Stimulated activated naive CD4-positive, alpha-beta T cell (primary cell): ENCODE results near the gene IFT88.
"Not testable (repeated sequence)": the region's sequence is repeated elsewhere in the genome, so short reads cannot be mapped to it uniquely, and the experiment has no call there.

Experiments
- DNase-seq, 6 experiments: peaks; one replicate each; lab custom pipeline; 2025; lab: John Stamatoyannopoulos, UW

Gene IFT88

DNA sequence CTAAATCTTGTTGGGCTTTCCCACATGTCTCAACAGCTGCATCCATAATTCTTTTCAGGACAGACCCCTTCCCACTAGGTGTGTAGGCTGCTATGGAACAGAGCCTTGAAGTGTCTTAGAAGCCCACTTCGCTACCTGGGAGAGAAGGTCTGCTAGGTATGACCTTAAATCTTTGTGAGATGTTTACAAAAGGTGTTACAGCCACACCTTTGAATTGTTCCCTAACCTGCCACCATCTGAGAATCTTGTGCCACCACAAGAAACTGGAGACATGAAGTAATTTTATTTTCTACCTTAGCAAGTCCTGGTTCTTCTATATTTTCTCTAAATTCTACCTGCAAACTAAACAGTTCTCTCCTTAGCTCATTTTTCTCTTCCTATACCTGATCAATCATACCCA lies 69.1 kb downstream of the IFT88 start:
- no peak for DNase-seq

DNA sequence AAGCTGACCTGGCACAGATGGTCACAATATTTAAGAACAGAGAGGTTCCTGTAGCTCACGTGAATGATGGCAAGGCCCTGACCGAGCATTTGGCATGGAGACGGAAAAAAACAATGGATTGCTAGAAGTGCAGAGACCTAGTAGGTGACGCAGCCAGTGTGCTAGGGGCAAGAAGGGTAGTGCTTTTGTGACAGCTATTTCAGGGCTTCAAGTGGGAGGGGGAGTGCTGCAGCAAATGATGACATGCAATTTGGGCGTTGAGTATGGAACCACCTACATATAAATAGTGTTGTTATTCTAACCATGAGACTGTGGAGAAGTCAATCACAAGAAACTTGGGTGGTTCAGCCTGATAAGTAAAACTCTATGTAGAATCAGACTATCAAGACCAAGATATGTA lies 70.9 kb downstream of the IFT88 start:
- DNase-seq = no peak

DNA sequence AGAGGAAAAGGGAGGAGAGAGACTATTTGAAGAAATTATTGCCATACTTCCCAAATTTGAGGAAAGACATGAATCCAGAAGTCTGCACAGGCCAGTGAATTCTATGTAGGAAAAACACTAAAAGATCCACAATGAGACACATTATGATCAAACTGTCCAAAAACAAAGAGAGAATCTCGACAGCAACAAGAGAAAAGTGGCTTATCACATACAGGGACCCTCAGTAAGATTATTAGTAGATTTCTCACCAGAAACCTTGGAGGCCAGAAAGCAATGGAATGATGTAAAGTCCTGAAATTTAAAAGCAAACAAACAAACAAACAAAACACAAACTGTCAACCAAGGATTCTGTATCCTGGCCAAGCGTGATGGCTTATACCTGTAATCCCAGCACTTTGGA lies 80.8 kb downstream of the IFT88 start:
- DNase-seq = no peak

DNA sequence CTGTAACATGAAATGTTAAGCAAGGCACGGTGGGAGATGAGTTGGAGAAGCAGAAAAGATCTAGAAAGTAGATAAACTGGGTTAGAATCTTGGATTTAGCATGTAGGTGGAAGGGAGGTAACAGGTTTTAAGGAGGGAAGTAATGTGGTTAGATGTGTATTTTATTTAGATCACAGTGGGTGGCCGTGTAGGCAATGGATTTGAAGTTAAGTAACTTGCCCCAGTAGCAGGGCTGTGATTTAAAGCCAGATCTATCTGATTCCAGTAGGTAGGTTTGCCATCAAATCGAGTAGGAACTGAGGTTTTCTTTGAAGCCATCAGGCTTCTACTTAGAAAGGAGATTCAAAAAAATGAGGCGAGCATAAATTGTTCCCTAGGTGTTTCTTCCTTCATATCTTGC lies 86.0 kb downstream of the IFT88 start:
- no peak for DNase-seq

DNA sequence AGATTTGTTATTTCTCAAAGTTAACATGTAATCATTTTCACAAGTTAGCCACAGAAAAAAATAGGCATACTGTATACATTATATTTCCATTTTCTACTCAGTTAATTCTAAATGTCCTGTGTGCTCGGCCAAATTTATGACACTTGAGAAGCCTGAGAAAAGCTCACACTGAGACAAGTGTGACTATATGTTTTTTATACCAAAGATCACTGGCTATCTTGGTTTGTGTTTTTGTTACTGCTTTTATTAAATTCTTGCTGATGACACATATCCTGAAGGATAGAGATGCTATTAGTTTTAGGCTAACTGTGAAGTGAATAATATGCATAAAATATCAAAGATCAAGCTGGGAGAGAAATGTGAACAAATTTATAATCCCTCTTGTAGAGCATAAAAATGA lies 87.2 kb downstream of the IFT88 start:
- DNase-seq = no peak

DNA sequence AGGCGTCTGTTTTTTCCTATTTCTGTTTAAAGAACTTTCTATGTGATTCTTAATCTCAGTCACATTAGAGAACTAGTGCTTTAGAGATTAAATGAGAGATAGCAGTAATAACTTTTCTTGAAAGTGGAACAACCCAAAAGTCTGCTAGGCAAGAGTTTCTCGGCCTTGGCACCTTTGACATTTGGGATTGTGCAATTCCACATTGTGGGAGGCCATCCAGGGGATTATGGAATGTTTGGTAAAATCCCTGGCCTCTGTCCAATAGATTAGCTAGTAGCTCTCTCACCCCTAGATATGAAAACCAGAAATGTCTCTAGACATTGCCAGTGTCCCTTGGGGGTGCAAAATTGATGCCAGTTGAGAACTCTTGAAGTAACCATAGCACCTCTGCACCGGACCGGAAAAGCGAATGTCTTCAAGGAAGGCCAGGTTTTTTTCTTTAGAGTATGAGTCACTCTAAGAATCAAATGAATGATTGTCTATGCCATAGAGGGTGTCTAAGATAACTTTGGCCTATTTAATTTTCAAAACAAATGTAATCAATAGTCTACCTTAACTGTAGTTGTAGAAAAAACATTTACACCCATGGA lies 91.6 kb downstream of the IFT88 start:
- no peak for DNase-seq

DNA sequence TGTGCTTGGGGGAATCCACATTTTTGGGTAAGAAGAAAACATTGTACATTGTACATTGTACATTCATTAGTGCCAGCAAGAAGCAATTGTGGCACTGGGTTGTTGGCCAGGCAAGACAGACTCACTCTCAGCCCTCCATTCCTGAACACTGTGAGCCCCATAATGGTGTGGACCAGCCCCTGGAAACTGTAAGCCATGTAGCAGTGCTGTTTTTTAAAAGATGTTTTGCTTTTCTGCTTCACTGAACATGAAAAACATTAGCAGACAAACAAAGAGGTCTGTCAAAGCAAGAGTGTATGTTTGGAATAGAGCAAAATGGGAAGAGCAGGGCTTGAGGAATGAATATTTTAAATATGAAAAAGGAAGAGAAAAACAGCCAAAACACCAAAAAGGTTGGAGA lies 97.4 kb downstream of the IFT88 start:
- DNase-seq = no peak

DNA sequence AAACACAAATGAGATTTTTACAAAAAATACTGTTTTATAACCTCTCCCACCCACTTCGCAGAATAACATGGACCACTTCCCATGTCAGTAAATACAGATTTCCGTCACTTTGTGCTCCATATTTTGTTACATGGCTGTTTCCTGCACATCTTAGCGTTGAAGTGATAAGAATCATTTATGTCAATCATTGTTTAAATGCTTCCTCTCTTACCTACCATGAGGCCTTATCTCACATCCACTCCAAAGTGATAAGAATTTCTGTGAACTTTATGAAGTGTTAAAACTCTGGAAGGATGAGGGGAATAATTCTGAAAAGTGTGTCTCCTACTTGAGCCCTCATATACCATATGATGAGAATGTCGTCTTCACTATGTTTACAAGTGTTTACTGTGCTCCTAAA lies 100.0 kb downstream of the IFT88 start:
- no peak for DNase-seq

DNA sequence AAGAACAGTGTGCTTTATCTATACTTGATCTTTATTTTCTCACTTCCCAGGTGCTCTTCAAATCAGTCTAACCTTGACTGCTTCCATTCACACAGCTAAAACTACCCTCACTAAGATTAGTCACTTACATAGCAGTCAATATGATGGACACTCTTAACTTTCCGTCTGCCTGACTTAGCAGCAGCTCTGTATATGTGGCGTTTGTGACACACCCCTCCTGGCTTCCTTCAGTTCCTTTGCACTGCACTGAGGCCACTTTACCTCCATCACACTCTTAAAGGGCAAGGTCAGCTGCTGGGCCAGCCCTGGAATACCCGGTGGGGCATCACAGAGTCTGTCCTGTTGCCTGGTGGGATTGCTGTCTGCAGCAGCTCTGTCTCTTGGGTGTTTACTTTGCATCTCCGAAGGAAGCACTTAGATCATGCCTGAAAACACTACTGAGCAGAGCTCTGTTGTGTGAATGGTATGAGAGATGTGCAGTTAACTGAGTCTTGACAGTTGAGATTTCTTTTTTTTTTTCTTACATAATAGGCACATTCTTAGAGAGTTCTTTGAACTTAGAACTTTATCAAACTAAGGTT lies 101.0 kb downstream of the IFT88 start:
- no peak for DNase-seq

DNA sequence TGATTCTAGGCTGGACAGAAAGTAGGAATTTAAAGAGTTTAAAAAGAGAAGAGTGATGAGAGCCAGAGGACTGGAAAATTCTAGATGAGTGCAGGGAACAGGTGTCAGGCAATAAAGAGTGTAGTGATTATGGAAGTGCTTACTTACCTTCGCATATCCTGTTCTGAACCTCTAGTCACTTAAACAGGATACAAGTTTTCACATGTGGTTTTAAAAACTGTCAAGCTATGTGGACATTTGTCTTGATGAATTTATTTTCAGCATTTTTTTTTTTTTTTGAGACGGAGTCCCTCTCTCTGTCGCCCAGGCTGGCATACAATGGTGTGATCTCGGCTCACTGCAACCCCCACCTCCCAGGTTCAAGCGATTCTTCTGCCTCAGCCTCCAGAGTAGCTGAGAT lies 102.2 kb downstream of the IFT88 start:
- DNase-seq = peak in 1 of 6 experiments; percentile 1

DNA sequence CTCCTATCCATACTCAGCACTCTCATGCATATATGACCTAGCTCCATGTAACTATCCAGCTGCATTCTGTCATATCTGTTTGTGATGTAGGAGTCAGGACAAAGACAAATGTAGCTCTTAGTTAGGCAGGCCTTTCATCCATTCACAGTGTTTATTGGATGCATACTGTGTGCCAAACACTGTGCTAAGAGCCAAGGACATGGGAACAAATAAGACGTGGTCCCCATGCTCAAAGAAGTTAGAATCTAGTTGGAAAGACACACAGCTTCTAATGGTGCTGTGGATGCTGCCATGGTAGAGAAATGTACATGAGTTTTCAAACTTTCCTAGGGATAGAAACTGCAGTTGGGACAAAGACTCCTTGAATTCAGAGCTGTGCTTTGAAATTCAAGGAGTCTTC lies 104.8 kb downstream of the IFT88 start:
- no peak for DNase-seq

DNA sequence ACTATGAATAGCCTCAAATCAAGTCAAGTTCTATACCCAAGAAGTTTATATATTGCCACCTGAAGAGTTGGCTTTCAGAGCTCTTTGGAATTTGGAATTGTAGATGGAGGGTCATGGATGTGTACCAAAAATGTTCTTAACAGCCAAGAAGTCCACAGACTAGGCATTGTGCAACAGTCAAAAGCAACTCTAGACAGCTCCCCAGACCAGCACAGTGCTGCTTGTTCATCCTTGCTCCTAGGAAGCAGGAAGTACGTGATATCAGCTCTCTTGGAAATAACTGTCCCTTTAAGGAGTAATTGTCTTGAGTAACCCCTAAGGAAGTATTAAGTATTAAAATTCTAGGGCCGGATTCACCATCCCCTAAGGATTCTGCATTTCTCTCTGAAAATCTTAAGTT lies 105.8 kb downstream of the IFT88 start:
- no peak for DNase-seq

DNA sequence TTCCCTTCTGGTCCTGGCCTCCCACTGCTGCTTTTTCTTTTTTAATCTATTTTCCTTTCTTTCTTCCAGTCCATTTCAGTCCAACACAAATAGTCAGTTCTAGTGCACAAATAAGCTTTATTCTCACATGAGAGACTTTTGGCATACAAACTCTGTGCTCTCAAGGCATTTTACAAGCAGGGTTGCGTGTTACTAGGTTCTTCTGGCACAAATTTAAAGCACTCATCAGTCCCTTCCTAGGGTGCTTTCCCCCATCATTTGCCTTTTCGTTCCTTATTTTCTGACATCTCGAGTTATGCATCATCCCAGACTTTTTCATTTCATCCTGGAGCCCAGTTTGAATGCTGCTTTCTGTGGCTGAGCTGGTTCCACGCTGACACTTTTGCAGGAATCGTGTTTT lies 106.8 kb downstream of the IFT88 start:
- DNase-seq = no peak

DNA sequence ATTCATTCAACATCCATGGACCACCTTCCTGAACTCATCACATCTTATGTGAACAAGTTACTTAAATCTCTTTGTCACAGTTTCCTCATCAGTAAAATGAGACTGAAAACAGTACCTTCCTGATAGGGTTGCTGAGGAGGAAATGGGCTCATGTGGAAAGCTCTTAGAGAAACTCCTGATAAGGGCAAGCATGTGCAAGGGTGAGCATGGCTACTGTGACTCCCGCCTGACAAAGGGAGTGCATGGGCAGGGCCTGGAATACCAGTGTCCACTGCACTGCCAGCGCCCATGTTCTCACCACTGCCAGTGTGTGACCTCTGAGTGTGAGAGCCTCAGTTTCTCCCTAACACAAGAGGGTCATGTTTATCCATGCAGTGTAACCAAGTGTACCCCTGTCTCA lies 109.3 kb downstream of the IFT88 start:
- no peak for DNase-seq

DNA sequence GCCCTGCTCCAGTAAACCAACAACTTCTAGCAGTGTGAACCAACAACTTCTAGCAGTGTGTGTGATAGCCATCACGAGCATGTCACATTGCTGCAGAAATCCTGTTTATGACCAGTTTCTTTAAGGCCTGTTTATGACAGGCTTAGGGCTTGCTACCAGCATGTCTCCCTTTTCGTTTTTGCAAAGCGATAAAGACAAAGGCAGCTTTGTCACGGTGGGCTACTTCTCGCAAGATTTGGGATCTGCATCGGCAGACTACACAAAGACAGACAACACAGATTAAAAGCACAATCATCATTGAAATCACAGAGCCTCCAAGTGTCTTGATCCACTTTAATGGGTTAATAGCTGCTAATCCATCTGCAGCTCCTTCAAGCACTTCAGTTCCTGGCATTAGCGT lies 111.6 kb downstream of the IFT88 start:
- not testable (repeated sequence) for DNase-seq

DNA sequence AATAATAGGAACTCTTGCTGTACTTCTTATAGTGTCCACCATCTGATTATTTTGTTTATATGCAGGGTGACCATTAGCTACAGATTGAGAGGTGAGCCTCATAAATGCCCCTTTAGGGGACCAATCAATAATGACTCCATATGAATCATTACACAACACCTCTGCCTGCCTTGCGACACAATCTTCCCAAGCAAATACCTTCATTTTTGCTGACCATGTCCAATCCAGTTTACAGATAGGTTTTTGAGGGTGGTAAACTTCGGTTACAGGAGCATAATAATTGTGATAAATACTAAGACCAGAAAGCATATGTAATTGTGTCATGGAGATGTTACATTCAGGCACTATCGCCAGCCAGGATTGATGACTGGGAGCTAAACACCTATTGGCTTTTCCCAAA lies 112.9 kb downstream of the IFT88 start:
- DNase-seq = no peak

DNA sequence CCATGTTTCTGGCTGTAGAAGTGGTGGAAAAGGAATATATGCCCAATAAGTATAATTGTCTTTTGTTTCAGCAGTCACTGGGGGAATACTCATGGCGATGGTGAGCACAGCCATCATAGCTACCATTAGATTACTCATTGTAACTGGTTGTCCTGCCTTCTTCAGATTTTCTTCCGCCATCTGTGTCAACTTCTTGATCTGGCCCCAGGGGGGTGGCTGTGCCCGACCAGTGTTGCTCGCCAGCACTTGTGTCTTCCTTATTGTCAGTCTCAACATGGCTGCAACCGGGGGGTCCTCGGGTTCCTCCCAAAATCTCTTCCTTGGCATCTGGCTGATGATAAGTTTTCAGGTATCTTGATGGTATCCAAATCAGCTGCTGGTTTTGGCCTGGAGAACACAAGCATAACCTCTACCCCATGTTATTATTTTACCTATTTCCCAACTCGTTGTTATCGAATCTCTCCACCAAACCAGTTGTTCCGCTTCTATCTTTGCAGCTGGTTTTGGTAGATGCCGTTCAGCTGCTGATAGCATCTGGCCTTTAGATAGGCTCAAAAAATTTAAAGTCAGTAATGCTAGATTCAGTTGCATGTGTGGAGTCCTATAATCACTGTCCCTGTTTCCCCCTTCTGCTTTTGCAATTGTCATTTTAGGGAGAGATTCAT lies 113.6 kb downstream of the IFT88 start:
- no peak for DNase-seq

DNA sequence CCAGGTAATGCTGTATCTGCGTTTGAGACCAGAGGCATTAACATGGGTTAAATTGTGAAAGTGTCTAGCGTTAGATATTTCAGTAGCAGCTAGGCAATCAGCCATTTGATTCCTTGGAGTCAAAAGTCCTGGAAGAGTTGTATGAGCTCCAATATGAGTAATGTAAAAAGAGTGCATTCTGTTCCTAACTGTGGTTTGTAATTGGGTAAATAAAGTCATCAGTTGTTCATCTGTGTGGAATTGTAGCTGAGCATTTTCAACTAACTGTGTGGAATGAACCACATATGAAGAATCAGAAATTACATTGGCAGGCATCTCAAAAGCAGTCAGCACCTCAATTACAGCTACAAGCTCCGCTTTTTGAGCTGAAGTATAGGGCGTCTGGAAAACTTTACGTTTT lies 114.5 kb downstream of the IFT88 start:
- not testable (repeated sequence) for DNase-seq

DNA sequence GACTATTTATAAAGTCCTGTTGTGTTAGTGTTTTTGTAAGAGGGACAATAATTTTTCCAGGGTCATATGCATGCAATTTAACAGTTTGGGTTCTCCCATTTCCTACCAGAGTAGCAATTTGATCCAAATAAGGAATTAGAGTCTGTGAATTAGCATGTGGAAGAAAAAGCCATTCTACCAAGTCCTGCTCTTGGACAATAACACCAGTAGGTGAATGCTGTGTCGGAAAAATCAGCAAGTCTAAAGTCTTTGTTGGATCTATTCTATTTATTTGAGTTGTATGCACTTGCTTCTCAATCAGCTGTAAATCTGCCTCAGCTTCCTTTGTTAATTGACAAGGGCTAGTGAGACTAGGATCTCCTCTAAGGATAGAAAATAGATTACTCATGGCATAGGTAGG lies 115.1 kb downstream of the IFT88 start:
- DNase-seq = no peak

DNA sequence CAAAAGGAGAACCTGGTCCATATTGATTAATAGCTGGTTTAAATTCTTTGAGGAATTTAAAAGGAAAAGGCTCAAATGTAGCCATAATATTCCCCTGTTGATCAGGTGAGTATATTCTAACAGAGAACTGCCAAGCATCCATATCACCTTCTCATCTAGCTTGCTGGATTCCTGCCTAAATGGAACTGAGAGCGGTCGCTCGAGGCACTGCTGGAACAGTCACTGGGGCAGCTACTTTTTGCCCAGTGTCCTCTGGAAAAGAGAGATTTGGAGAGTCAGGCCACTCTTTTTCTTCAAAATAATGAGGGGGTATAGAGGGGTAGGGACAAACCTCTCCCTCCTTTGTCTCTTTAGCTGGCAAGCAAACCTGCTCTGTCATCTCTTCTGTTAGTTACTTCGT lies 117.1 kb downstream of the IFT88 start:
- DNase-seq = no peak

DNA sequence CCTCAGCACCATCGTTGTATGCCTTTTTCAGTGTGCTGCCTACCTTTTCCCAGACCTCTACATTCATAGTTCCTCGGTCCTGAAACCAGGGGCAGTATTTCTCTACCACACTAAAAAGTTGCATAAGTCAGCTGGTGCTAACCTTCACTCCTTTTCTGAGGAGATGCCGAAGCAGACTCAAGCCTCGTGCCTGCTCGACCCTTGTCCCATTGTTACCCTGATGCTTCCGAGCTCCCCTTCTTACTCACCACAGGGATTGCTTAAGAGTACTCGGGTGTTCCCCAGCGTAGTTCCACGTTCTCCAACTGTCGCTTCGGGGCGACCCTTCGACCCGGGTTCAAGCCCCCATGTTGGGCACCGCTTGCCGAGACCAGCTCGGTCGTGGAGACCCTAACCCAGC lies 117.6 kb downstream of the IFT88 start:
- no peak for DNase-seq

DNA sequence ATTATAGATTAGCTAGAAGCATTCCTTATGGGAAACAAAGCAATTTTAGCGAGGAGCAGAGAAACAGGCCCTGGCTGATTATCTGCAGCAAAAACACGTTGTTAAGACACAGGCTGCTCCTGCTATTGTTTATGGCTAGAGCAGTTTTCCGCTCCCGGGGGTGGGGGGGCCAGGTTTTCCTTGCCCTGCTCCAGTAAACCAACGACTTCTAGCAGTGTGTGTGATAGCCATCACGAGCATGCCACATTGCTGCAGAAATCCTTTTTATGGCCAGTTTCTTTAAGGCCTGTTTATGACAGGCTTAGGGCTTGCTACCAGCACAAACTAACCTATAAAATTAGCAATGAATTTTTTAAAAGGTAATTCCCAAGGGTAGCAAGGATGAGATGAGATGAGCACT lies 118.1 kb downstream of the IFT88 start:
- DNase-seq = no peak

DNA sequence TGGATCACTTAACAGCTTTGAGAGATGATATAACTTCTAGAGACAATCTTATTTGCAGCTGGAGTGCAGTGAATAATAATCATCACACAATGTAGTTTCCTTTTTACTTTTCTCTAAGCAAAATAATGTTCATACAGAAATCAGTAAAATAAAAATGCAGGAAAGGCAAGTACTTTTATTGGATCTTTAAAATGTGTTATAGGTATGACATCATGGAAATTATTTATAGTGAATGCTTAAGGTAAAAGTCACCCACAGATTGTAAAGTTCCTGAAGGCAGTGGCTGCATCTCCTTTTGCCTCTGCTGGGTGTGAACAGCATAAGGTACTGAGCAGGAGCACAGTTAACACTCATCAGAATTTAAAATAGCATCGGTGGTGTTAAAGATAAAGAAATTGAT lies 119.2 kb downstream of the IFT88 start:
- DNase-seq = no peak
